GM19324 (cell line): ENCODE data around the gene DOCK1.

Experiments
- ATAC-seq: cut with Tn5 transposase; IDR thresholded peaks from one replicate; pipeline ENCODE4 v1.9.1; 2021; ENCODE audit warnings: mild to moderate bottlenecking, moderate library complexity; ENCODE audit not compliant: unreplicated experiment, low FRiP score

Gene DOCK1

DNA sequence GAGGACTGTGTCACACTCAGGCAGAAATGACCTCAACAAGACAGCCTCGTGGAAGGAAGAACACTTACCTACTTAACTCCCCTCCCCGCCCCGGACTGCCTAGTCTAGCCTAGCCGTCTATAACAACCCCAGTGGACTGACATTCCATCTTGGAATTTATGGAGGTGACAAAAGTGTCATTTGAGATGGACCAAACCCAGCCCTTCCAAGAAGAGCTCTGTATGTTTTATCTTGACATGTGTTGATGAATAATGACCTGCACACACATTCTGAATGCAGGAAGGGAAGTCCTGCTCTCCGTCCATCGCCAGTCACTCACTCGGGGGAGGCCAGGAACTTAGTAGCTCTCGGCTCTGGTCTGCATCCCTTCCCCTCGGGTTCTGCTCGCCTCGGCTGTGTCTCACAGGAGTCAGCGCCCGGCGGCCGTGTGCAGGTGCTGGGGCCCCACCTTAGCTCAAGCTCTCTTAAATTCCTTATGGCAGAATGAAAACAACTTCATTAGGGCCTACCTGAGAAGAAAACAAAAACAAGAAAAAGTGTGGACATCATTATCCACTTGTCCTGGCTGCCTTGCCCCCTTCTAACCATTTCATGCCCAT lies 503.0 kb downstream of the DOCK1 start:
- ATAC-seq, result no peak

DNA sequence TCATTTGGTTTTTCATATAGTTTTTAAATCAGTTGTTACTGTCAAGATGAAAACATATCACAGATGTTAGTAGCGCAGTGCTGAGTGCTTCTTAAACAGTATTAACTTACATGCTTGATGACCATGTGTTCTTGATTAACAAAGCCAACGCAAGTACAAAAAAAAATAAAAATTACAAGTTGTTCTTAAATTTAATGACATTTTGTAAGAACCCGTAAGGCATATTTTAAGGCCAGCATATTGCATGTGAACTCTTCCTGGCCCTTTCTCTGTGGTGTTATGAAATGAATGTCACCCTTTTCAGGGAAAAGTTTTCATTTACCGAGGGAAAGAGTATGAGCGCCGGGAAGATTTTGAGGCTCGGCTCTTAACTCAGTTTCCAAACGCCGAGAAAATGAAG lies 503.5 kb downstream of the DOCK1 start:
- no peak for ATAC-seq

DNA sequence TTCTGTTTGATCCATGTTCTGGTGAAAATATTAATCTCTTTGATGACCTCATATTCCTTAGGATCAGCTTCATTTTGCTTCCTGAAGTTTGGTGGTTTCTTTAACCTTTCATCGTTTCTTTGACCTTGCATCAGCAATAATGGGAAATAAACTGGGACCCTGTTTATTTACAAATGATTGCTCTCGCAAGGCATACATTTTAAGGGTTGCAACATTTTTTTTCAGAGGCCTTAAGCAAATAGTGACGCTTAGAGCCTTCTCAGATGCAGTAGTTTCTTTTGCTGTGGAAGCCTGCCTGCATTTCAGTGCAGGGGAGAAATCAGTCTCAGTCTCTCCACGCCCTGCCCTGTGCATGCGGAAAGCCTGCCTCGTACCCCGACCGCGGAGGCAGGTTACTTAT lies 504.8 kb downstream of the DOCK1 start:
- no peak for ATAC-seq

DNA sequence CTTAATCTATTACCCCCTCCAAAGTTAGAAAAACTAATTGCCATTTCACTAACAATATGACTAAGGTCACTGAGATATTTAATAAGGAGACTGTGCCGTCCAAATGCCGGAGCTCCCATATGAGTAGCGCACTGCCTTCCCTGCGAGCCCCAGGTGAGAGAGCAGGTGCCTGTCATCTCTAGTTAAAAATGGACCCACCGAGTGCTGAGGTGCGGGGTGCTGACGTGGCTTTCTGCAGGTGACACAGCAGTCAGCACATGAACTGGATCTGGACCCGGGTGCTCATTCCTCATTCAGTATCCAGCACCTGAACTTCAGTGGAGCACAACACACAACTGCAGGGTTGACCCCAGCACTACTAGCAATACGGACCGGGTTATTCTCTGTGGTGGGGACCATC lies 505.8 kb downstream of the DOCK1 start:
- no peak for ATAC-seq

DNA sequence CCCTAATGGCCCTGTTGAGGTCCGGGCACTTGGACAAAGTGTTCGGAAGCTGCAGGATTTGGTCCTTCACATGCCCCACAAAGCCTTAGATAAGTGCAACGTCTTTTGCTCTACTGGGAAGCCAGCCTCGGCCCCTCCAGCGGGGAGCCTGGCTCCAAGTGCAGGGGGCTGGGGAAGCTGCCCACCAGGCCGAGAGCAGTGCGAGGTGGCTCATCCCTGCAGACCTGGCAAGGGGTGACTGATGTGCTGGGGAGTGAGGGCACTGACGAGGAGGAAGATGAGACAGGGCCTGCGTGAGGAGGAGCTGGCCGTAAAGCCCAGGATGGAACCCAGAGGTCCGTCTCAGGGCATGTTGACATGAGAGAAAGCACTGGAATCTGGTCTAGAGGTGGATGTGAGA lies 508.1 kb downstream of the DOCK1 start:
- no peak for ATAC-seq

DNA sequence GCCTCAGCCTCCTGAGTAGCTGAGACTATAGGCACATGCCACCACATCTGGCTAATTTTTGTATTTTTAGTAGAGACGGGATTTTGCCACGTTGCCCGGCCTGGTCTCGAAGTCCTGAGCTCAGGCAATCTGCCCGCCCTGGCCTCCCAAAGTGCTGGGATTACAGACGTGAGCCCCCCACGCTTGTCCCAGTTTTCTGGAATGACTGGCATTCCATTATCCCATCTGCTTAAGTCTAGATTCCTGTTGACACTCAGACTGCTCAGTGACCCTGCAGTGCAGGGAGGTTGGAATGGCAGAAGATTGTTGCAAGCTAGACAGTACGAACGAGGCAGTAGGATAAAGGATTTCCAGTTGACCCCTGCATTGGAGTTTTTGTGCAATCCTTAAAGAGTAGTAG lies 508.8 kb downstream of the DOCK1 start:
- ATAC-seq, result no peak

DNA sequence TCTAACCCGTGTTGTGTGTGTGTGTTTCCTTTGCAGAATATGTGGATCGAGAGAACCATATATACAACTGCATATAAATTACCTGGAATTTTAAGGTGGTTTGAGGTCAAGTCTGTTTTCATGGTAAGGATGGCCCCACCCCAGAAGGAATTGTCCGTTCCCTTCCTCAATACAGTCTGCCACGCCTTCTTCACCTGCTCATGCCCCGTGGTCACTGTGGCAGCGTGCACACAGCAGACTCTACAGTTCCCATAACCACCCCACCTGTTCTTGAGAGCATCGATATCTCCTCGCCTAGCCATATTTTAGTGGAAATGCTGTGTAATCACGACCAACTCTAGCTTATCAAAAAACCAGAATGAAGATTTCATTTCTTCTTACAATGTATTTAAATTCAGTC lies 509.9 kb downstream of the DOCK1 start:
- no peak for ATAC-seq

DNA sequence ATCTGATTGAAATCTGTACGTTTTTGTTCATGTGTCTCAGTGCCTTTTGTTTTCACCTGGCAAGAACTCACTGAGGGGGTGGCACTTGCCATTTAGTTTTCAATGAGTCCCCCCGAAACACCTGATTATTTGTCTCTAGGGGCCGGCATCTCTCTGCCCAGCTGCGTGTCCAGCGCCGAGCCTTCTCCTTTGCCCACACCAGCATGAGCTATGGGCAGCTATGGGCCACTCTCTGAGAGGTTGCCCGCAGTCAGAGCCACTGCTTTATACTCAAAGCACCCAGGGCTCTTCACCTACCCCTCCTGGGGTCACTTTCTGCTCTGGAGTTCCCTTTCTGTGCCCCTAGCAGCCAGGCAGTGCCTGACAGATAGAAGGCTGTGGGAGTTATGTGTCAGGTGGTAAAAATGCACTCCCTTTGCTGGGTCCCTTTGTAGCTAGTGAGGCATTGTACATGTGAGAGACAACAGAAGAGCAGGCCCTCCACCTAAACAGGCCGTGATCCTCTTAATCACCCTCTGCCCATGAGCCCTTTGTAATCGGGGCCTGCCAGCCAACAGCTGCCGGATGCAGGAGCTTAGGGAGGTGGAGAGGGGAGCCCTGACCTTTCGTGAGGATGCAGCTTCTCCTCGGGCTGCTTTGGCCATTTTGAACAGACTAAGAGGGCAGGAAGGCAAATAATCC lies 510.8 kb downstream of the DOCK1 start:
- ATAC-seq, result no peak

DNA sequence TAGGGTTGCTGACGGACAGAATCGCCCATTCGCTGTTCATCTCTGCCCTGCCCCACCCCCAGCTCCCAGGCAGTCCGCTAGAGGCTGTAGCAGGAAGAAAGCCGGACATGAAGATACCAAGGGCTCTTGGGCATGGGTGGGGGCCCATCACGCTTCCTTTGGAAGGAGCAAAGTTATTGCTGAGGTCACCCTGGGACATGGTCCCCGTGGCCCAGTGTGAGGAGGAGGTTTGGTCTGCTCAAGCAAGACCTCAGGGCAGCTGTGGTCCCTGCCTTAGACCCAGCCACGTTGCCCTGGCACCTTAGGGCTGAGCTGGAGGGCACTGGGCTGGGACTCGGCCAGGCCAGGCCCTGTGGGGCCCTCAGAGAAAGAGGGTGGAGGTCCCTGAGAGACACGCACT lies 511.8 kb downstream of the DOCK1 start:
- no peak for ATAC-seq

DNA sequence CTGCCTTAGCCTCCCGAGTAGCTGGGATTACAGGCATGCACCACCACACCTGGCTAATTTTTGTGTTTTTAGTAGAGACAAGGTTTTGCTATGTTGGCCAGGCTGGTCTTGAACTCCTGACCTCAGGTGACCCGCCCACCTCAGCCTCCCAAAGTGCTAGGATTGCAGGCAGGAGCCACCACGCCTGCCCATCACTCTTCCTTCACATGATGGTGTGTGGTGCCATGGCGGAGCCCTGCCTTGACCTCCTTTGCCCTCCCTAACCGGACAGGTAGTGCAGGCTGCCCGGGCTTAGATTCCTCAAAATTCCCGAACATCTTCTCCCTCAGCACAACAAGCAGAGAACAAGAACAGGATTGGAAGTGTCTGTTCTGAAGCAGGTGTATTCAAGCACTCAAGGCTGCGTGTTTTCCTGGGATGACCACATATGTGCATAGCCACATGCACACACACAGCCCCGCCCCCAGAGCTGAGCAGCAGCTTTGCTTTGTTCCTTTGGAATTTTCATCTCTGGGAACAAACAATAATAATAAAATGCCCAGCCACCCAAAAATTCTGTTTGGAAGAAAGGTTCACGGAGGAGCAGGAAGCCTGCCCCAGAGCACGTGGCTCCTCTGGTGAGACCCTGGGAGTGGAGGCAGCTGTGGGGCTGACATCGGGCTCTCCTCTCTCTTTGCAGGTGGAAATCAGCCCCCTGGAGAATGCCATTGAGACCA lies 512.6 kb downstream of the DOCK1 start:
- no peak for ATAC-seq

DNA sequence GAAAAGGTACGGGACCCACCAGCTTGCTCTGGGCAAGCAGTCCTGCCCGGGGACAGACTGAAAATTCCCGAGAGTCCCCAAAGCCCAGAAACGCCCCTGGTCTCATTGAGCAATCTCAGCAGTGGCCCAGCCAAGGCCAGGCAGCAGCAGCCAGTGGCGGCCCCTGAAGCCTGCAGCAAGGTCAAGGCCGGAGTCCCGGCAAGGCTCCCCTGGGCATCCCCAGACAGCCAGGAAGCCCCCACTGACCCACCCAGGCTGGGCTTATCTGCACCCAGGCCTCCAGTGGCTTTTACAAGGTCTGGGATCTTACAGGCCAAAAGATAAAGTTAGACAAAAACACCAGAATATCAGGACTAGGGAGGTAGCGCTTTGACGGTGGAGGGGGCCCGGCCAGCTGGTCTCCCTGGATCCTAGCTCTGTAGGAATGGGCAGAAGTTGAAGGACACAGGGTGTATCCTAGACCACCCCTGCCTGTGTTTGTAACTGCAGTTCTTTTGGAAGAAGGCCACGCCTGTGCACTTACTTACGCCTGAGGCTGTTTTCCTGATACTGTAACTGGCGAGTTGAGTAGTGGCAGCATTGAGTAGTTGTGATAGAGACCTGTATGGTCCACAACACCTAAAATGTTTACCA lies 513.4 kb downstream of the DOCK1 start:
- ATAC-seq, result no peak

DNA sequence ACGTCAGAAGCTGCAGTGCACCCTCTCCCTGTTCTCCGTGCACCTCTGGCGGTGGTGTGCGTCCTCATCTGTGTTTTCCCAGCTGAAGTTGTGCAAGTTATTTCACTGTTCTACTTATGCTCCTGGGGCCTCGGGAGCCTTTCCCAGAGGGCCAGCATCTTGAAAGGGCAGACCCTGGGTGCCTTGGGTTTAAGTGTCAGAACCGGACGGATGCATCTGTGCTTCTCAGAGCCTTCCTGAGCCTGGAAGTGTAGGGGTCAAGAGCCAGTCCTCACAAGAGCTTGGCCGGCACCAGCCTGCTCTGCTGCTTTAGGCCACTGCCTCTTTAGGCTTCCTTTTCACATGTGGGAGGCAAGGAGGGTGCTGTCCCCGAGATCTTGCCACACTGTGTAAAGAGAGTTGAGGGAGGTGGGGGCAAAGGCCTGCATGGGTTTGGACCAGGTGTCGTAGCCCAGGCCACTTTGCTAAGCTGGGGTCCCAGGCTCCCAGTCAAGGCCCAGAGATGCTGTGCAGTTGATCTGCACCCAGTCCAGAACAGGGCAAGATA lies 515.0 kb downstream of the DOCK1 start:
- ATAC-seq, result no peak

DNA sequence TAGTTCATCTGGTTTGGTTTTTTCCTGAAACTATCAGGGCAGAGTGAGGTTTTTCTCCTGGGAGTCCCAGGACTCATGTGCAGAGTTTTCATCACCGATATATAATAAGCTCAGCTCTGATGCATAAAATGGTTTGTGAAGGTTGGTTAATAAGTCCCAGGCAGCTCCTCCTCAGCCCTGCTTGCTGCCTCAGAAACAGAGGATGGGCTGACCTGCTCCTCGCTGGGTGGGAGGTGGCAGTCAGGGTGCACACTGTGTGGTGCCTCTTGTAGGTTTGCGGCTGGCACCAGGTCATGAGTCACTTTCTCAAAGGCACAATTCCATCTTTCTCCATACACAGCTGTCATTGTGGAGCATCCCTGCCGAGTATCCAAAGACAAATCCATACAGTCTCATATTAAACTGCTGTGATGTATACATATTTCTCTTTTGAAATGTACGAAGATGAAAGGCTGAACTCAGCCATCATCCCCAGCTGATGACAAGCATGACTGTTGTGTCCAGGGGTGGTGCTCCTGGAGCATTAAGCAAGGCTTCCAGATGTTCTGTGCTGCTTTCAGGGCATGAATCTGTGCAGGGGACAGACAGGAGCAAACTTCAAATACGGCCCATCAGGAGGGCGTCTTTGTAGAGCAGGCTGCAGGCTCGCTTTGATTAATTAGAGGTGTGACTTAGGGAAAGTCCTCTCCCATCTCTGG lies 518.1 kb downstream of the DOCK1 start:
- no peak for ATAC-seq

DNA sequence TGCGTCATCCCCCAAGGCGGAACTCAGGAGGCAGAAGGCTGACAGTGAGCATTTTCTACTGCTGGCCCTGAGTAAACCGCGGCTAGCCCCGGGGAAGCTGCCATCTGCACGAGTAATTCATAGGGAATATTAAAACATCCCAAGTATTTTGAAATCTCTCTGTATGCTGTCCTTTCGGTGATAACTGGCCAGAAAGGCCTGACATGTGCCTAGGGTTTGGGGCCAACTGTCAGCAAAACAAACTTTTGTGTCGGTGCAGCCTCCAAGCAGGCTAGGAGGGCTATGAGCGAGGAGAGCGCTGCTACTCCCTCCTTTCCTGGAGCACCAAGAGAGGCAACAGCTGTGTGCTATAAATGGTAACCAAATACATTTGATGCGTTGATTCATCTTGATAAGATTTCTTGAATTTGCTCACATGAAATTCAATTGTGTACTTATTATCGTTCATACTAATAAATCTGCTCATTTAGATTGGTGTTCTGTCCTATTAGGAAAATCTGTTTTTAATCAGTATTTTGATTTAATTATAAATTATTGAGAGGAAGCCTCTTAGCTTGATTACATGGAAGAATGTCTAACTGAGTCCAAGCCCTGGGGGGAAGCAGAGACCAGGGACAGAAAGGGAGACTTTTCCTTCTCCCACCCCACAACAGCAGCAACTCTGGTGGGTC lies 519.5 kb downstream of the DOCK1 start:
- ATAC-seq, result no peak

DNA sequence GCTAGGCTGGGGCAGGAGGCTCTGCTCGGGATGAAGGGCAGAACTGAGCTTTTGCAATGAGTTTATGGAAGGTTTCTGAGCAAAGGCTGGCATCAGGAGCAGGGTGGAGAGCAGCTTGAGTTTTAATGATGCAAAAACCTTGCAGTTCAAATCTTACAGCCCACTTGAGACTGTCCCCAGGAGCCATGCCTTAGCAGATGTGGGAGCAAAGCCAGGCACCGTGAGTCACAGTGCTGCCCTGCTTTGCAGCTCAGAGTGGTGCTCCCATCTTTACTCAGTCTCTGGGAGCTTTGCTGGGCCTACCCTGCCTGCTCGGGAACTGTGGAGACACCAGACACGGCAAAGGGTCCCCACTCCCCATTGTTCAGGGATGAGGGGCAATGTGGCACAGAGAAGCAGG lies 521.5 kb downstream of the DOCK1 start:
- ATAC-seq, result no peak

DNA sequence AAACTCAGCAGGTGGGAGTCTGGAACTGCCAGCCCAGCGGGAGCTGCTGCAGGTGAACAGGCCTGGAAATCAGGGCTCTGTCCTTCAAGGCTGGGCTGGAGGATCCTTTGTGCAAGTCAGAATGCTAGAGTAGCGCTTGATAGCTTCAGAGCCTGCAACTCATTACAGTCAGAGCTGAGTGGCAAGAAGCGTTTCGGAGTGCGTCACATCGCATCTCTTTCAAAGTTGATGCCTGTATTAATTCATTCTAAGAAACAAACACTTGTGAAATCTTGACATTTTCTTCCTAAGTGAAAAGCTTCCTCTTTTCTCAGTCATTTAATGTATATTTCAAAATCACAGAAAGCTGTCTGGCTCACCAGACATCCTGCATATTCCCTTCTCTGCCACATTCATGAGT lies 522.7 kb downstream of the DOCK1 start:
- ATAC-seq, result no peak

DNA sequence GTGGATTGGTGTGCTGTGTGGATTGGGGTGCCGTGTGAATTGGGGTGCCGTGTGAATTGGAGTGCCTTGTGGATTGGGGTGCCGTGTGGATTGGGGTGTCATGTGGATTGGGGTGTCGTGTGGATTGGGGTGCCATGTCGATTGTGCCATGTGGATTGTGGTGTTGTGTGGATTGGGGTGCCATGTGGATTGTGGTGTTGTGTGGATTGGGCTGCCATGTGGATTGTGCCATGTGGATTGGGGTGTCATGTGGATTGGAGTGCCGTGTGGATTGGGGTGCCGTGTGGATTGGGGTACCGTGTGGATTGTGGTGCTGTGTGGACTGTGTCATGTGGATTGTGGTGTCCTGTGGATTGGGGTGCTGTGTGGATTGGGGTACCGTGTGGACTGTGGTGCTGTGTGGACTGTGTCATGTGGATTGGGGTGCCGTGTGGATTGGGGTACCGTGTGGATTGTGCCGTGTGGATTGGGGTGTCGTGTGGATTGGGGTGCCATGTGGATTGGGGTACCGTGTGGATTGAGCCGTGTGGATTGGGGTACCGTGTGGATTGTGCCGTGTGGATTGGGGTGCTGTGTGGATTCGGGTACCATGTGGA lies 523.3 kb downstream of the DOCK1 start:
- no peak for ATAC-seq

DNA sequence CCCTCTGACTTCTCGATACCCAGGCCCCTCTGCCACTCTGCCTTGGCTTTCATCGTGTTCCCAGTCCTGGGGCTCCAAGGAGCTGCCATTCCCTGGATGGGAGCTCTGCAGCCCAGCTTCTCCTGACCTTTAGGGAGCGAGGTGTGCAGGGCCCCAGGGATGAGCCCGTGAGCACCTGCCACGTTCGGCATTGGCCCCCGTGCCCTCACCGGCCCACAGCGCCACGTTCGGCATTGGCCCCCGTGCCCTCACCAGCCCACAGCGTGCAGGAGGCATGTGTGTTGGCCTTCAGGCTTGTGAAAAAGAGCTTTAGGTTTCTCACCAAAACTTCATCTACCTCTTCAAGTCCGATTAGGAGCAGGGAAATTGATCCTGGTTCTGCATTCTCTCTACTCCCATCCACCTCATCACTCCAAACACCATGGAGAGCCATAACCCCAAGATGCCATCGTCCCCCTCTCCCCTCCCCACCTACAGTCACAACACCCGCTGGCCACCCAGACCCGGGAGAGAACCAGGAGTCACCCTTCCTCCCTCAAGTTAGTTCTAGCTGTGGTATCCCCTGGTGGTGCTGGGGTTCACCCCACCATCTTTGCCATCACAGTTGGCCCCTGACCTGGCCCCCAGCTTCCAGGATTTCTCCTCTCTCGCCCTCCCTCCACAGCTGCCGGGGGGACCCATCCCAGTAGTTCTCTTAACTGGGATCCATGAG lies 524.5 kb downstream of the DOCK1 start:
- no peak for ATAC-seq

DNA sequence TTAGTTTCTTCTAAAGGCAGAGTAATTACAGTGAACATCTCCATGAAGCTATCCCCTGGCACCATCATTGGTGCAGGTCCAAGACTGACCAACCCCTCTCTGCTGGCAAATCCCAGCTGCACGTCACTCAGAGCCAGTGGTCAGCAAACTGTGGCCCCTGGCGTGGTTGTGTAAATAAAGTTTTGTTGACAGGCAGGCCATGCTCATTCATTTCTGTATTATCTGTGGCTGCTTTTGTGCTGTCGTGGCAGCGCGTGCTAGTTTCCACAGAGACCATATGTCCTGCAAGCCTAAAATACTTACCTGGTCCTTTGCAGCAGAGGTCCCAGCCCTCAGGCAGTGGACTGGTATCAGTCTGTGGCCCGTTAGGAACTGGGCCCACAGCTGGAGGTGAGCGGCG lies 526.3 kb downstream of the DOCK1 start:
- no peak for ATAC-seq
